ENCODE measurements around the gene MYO1E. TPM values are rescaled to one million over a fixed set of nuclear protein-coding genes. Genes with fewer than 3 reads are reported as not detected.

MYO1E gene
- total and polyA plus RNA-seq, 2 of the 4 experiments (the other 2 are of a cell fraction), result 13.4 to 37.3 TPM

- Histone ChIP-seq H3K4me3 (ENCODE audit: insufficient read depth, low read depth, low read length) (no peak overlapping the region), H3K9me1 (ENCODE audit: insufficient read depth, low read length) (peaks cover 10% of the 10 kb centered on the region), H3K4me1 (ENCODE audit: control insufficient read depth, insufficient read depth, low read length) (no peaks in the 10 kb centered on the region; the same call in 1 of the 2 replicates), H3K18ac (ENCODE audit: low read depth, low read length) (no peak overlapping the region), H3K9ac (ENCODE audit: low read depth, low read length) (no peak overlapping the region), H2BK120ac (ENCODE audit: low read depth, low read length) (no peak overlapping the region), H3K14ac (replicated peaks; ENCODE audit: low read depth, low read length) (no peak overlapping the region), H2BK20ac (ENCODE audit: low read depth, low read length) (no peak overlapping the region), H2BK15ac (ENCODE audit: low read depth, low read length) (no peak overlapping the region), H3K79me1 (ENCODE audit: low read depth in 1 of 2, low read length in 2 of 2) (peaks cover 31 to 67% of the 10 kb centered on the region in 2 experiments), H2BK5ac (ENCODE audit: low read depth, low read length, poor library complexity, severe bottlenecking) (no peak overlapping the region), H2AK5ac (ENCODE audit: low read depth, low read length) (no peak overlapping the region), H4K5ac (ENCODE audit: low read depth, low read length) (no peak overlapping the region), H3K27ac (ENCODE audit: insufficient read depth, low read length) (no peak overlapping the region), H3K9me3 (ENCODE audit: control insufficient read depth, insufficient read depth, low read length) (no peaks in the 10 kb centered on the region), H3K4ac (ENCODE audit: low read depth, low read length) (no peak overlapping the region), H2AFZ (replicated peaks; ENCODE audit: low read length, poor library complexity) (no peak overlapping the region), H2AK9ac (replicated peaks; ENCODE audit: low read depth, low read length, poor library complexity) (no peak overlapping the region), H3K23ac (ENCODE audit: low read depth, low read length) (no peak overlapping the region), H3K4me2 (ENCODE audit: low read depth, low read length) (no peak overlapping the region), H4K91ac (ENCODE audit: insufficient read depth, low read depth, low read length) (no peak overlapping the region), H3K27me3 (ENCODE audit: control insufficient read depth, insufficient read depth, low read length) (no peaks in the 10 kb centered on the region), H4K8ac (ENCODE audit: low read depth in 2 of 2, low read length in 2 of 2) (no peak overlapping the region), H3K36me3 (ENCODE audit: control insufficient read depth, insufficient read depth, low read length) (no peaks in the 10 kb centered on the region), H3K56ac (ENCODE audit: extremely low read depth, insufficient read depth, low read length) (no peak overlapping the region), H4K20me1 (ENCODE audit: insufficient read depth, low read length) (peaks cover 13% of the 10 kb centered on the region; the same call in 1 of the 2 replicates)
- dilution Hi-C loops (cut with HindIII; ENCODE audit: low sequenced_read_pairs, unreplicated experiment), result no loop called here
- ATAC-seq (ENCODE audit: low read depth) (no peak), DNase-seq (no peak)
- BruUV-seq (replicated peaks), result no TSS peak
- TF ChIP-seq RAD21 (IDR thresholded peaks at IDR 0.05; ENCODE audit: low read length) (no peak), POLR2A (IDR thresholded peaks at IDR 0.05; ENCODE audit: low read depth, low read length) (no peak), MAFK (IDR thresholded peaks at IDR 0.05; ENCODE audit: low read depth, low read length) (no peak), CEBPB (IDR thresholded peaks at IDR 0.05; ENCODE audit: low read depth, low read length) (no peak), USF2 (IDR thresholded peaks at IDR 0.05; ENCODE audit: low read depth, low read length) (no peak)
- POLR2A ChIA-PET (ENCODE audit: unreplicated experiment), result no interaction called here
- in situ Hi-C loops (cut with MboI; ENCODE audit: low sequenced_read_pairs), result no loop called here
- CTCF ChIA-PET, result interaction anchor here (0.9 kb wide), 1 partner anchor 15 kb away, joined by 4 read pairs; no protein-coding TSS in a partner anchor
- intact Hi-C loops (cut with micrococcal nuclease), result no loop called here
These were observed 27.3 kb downstream of the MYO1E start for GRCh38 chr15:59345326-59345725.

Measured in IMR-90 (cell line).